Measurements from ENCODE around the gene PCIF1. TPM values are rescaled to one million over a fixed set of nuclear protein-coding genes. Genes with fewer than 3 reads are reported as not detected.

The PCIF1 gene
- total and polyA plus RNA-seq, 9 of the 15 experiments (the other 6 are each of a cell fraction or from before 2014, with no cell fraction given): 5.8 to 29.4 (median 11.3) TPM

GRCh38 chr20:45944151-45944964 is 9.9 kb downstream of the PCIF1 start (continued):
- 0 out of 4 replicates have a peak, but pooled peaks of 1 of the 2 experiments have one; percentile 61 for TF ChIP-seq ZNF318 (IDR thresholded peaks at IDR 0.05; ENCODE audit: borderline replicate concordance in 1 of 2, low read depth in 1 of 2)
- no peak for TF ChIP-seq ZNF644 (tag; IDR thresholded peaks at IDR 0.05; ENCODE audit: low read depth)
- no peak for TF ChIP-seq ZNF121 (CRISPR knock-in tag; conservative IDR thresholded peaks at IDR 0.05)
- no peak for TF ChIP-seq KDM4B (IDR thresholded peaks at IDR 0.05; ENCODE audit: borderline replicate concordance in 2 of 2, low read depth in 1 of 2)
- TF ChIP-seq NCOR1 (IDR thresholded peaks at IDR 0.05): peak; percentile 26; the same call in 1 of the 2 replicates
- TF ChIP-seq NEUROD1 (IDR thresholded peaks at IDR 0.05; ENCODE audit: borderline replicate concordance, low read depth, low read length, partially characterized antibody): no peak
- TF ChIP-seq AFF1 (IDR thresholded peaks at IDR 0.05; ENCODE audit: low read depth in 1 of 2, partially characterized antibody in 2 of 2): no peak
- TF ChIP-seq ZNF184 (CRISPR knock-in tag; IDR thresholded peaks at IDR 0.05): no peak
- no peak for TF ChIP-seq KAT2B (IDR thresholded peaks at IDR 0.05; ENCODE audit: low read depth, low read length)
- TF ChIP-seq HNRNPL (IDR thresholded peaks at IDR 0.05; ENCODE audit: low read depth, low read length): no peak
- TF ChIP-seq SETDB1 (IDR thresholded peaks at IDR 0.05; ENCODE audit: low read length): no peak
- no peak for TF ChIP-seq ZFP91 (CRISPR knock-in tag; IDR thresholded peaks at IDR 0.05)

Measured in K562 (cell line).